ENCODE results near the gene OR1I1. TPM values are rescaled to one million over a fixed set of nuclear protein-coding genes. Genes with fewer than 3 reads are reported as not detected.
"Not testable (repeated sequence)": the region's sequence is repeated elsewhere in the genome, so short reads cannot be mapped to it uniquely, and the experiment has no call there.

Gene OR1I1
- total RNA-seq, result not detected

DNA sequence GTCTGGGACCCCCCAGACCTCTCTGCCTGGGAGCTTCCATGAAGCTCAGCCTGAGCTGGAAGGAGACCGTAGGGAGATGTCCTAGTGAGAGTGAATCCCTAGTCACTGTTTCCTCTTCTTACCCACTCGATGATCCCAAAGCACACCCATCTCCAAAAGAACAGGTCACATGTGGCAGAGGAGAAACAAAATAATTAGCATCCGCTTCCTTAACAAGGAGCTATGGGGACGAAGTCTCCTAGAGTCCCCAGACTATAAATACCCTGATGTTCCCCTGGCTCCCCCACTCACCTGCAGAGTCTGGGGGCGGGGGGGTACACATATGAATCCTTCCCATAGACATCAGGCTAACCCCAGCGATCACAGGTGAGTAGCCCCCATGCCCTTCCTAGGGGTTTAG is at the start of gene OR1I1:
Gene OR1I1, plus strand, starts transcription at position 301 of the 400 bp plus-strand sequence. CDS start 4,855 bp downstream, outside the sequence.
- ChIA-PET POLR2A (interaction anchor here (0.6 kb wide), 1 partner anchor 724 kb away, joined by 4 read pairs; no protein-coding TSS in a partner anchor), CTCF (no interaction called here)

DNA sequence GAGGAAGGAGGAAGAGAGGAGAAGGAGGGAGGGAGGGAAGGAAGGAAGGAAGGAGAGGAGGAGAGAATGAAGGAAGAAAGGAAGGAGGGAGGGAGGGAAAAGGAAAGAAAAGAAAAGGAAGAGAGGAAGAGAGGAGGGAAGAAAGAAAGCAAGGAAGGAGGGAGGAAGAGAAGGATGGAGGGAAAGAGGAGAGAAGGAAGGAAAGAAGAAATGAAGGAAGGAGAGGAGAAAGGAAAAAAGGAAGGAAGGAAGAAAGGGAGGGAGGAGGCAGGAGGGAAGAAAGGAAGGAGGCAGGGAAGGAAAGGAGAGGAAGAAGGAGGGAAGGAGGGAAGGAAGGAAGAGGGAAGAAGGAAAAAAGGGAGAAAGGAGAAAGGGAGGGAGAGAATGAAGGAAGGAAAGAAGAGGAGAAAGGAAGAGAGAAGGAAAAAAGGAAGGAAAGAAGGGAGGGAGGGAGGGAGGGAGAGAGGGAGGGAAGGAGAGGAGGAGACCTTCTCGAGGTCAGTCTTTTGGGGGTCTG is 46.2 kb upstream of the OR1I1 start:
- POLR2A ChIA-PET, result no interaction called here
- CTCF ChIA-PET, result no interaction called here

GRCh38 chr19:15037586-15037985 is 44.4 kb upstream of the OR1I1 start:
- ChIA-PET POLR2A (no interaction called here), CTCF (no interaction called here)

- ChIA-PET POLR2A (no interaction called here), CTCF (no interaction called here)
Observed at GRCh38 chr19:15038294-15038693, 43.7 kb upstream of the OR1I1 start.

GRCh38 chr19:15042003-15042402 is 40.0 kb upstream of the OR1I1 start:
- CTCF ChIA-PET, result interaction anchor here (0.6 kb wide), 1 partner anchor 1674 kb away, joined by 4 read pairs; no protein-coding TSS in a partner anchor
- POLR2A ChIA-PET, result no interaction called here

DNA sequence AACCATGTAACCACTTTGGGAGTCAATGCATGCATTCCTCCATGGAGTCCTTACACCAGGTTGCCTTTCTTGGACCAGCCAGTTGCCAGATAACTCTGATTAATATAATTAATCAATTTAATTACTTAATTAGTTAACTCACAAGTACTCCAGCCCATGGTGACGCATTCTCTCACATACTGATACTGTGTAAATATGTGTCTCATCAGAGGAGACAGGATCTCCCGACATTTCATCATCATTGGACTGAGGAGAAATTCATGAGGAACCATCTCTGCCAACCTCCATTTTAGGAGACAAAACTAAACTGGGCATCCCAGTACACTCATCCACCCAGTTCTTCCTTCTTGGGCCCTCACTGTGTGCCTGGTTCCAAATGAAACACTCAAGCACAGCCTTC is 39.2 kb upstream of the OR1I1 start:
- ChIA-PET CTCF (no interaction called here), POLR2A (no interaction called here)

DNA sequence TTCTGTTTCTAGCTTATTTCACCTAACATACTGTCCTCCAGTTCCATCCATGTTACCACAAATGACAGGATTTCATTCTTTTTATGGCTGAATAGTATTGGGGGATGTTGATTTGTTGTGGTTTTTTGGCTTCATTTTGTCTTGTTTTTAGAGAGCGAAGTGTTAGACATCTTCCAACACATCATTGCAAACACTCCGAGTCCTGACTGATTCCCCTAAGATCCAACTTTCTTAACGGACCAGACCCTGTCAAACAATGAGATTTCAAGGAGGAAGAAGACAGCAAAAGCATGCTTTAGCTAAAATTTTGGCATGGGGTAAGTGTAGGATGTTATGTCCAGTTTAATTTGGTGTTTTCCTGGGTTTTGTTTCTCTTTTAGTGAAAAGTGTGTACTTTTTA is 36.5 kb upstream of the OR1I1 start:
- POLR2A ChIA-PET, result interaction anchor here (0.7 kb wide), 1 partner anchor 594 kb away, joined by 3 read pairs; no protein-coding TSS in a partner anchor
- CTCF ChIA-PET, result no interaction called here

DNA sequence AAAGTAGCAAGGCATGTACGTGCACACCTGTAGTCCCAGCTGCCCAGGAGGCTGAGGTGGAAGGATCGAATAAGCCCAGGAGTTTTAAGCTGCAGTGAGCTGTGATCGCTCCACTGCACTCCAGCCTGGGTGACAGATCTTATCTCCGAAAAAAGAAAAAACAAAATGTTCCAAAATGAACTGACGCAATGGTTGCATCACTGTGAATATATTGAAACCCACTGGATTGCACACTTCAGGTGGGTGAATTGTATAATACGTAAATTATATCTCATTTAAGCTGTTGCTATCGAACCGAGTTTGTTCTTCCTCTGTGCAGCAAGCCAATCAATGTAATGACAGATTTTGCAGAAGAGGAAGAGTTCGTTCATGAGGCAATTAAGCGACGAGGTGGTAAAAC is 34.3 kb upstream of the OR1I1 start:
- POLR2A ChIA-PET, result no interaction called here
- CTCF ChIA-PET, result no interaction called here

GRCh38 chr19:15048128-15048527 is 33.9 kb upstream of the OR1I1 start:
- POLR2A ChIA-PET, result no interaction called here
- CTCF ChIA-PET, result no interaction called here

- POLR2A ChIA-PET, result no interaction called here
- CTCF ChIA-PET, result no interaction called here
Observed at GRCh38 chr19:15048885-15049541, 33.0 kb upstream of the OR1I1 start, which contains the start of gene CASP14. Gene CASP14, plus strand, starts transcription at chr19:15049480. Its CDS starts 2,772 bp downstream, at chr19:15052252.

DNA sequence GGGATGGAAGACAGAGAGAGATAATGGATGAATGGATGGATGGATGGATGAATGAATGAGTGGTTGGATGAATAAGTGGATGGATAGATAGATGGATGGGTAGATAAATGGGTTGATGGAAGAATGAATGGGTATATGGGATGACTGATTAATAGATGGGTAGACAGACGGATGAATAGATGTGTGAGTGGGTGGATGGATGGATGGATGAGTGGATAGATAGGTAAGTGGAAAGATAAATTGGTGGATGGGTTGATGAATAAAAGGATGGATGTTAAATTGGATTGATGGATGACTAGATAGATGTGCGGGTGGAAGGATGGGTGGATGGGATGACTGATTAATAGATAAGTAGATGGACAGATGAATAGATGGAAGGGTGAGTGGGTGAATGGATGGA is 31.4 kb upstream of the OR1I1 start:
- ChIA-PET POLR2A (no interaction called here), CTCF (no interaction called here)

- ChIA-PET POLR2A (no interaction called here), CTCF (no interaction called here)
Observed at GRCh38 chr19:15062036-15062435, 20.0 kb upstream of the OR1I1 start.

DNA sequence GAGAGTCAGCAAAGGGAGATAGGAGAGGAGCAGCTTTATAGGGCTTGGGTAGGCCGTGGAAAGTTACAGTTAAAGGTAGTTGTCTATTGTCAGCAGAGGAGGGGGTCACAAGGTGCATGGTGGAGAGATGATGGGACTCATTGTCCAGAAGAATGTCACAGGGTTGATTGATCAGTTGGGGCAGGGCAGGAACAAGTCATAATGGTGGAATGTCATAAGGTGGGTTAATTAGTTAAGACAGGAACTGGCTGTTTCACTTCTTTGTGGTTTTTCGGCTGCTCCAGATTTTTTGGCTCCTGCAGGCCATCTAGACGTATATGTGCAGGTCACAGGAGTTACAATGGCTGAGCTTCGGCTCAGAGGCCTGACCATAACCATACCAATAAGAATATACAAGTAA is 11.6 kb upstream of the OR1I1 start:
- CTCF ChIA-PET, POLR2A ChIA-PET: not testable (repeated sequence)

- POLR2A ChIA-PET, result no interaction called here
- CTCF ChIA-PET, result no interaction called here
Observed at GRCh38 chr19:15072930-15073647, 8.9 kb upstream of the OR1I1 start.

GRCh38 chr19:15074371-15074770 is 7.6 kb upstream of the OR1I1 start:
- ChIA-PET CTCF (no interaction called here), POLR2A (no interaction called here)

GRCh38 chr19:15075806-15076205 is 6.2 kb upstream of the OR1I1 start:
- ChIA-PET POLR2A (no interaction called here), CTCF (no interaction called here)

GRCh38 chr19:15080002-15080401 is 2.0 kb upstream of the OR1I1 start:
- POLR2A ChIA-PET, CTCF ChIA-PET: not testable (repeated sequence)

GRCh38 chr19:15087182-15087581 is 5.2 kb downstream of the OR1I1 start:
- CTCF ChIA-PET, result no interaction called here
- POLR2A ChIA-PET, result no interaction called here

GRCh38 chr19:15091918-15092753 is 10.1 kb downstream of the OR1I1 start:
- CTCF ChIA-PET, result interaction anchor here (0.6 to 2.7 kb wide), 26 partner anchors 8 to 1256 kb away, joined by 3 to 19 read pairs (median 4); partner anchors contain the start of genes AKAP8L and CYP4F12
- POLR2A ChIA-PET, result interaction anchor here (0.7 kb wide), 3 partner anchors 23 to 771 kb away, joined by 5 to 16 read pairs (median 6); no protein-coding TSS in a partner anchor

DNA sequence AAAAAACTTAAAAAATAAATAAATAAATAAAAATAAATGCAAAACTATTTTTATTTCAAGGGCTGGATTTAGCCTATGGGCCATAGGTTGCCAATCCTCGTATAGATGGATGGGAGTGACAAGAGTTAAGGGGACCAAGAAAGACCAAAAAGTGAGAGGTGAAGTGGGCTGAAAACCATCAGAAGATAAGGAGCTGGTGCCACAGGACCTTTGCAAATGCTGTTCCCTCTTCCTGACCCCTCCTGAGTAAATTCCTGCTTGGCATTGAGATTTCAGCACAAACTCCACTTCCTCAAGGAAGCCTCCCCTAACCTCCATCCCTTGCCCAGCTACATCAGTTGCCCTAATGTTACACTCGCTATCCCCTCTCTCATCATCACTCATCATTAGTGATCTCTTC is 11.0 kb downstream of the OR1I1 start:
- ChIA-PET CTCF (interaction anchor here (1.5 to 2.7 kb wide), 4 partner anchors 9 to 66 kb away, joined by 4 to 19 read pairs (median 10); no protein-coding TSS in a partner anchor), POLR2A (no interaction called here)

Measured in activated CD8-positive, alpha-beta memory T cell treated with anti-CD3 and anti-CD28 coated beads for 36 hours (primary cell).